ENCODE data around the gene LENG9. TPM values are rescaled to one million over a fixed set of nuclear protein-coding genes. Genes with fewer than 3 reads are reported as not detected.
A peak's percentile ranks its signal among the peaks of the same experiment; 100 is the strongest.

The LENG9 gene
- total and polyA plus RNA-seq, 2 of the 13 experiments (the other 11 are each of a cell fraction or from before 2014, with no cell fraction given), result 0.75 to 2.9 TPM

DNA sequence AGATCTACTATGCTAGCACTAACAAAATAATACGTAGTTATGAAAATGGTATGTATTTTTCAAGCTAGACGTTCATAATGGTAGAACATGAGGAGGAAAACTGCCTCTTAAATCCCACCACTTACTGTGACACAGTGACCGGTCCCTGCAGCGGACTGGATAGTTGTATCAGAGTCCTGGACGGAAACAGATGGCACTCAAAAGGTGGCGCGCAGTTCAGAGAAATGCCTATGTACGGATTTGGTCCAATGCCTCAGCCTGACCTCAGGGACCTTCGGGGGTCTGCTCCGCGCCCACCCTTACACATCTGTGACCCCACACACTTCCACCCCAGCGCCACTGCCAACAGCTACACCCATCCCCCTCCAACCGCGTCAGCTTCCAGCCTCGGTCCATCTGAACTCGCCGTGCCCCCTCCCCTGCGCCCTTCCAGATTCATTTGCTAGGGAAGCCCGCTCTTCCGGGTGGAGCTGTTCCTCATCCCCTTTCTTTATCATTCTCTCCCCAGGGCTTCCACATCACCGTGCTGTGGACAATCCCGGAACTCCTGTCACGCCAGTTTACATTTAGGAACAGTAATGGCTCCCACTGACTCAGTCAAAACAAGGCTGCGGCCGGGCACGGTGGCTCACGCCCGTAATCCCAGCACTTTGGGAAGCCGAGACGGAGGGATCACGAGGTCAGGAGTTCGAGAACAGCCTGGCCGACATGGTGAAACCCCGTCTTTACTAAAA lies 15.4 kb downstream of the LENG9 start (continued):
- TF ChIP-seq, protein P1, sequence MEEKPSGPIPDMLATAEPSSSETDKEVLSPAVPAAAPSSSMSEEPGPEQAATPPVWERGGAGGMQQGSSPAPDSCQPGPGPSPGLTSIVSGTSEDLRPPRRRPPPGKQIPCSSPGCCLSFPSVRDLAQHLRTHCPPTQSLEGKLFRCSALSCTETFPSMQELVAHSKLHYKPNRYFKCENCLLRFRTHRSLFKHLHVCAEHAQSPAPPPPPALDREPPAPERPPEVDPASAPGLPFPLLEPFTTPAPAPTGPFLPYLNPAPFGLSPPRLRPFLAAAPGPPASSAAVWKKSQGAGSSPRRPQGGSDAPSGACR (CRISPR knock-in tag; IDR thresholded peaks at IDR 0.05), result peak; percentile 18; the same call in 1 of the 2 replicates
- TF ChIP-seq MAF1 (CRISPR knock-in tag; IDR thresholded peaks at IDR 0.05; ENCODE audit: borderline replicate concordance), result 0 out of 2 replicates have a peak, but pooled peaks have one; percentile 22
- TF ChIP-seq KLF12 (CRISPR knock-in tag; IDR thresholded peaks at IDR 0.05; ENCODE audit: borderline replicate concordance), result no peak
- TF ChIP-seq, protein P2, sequence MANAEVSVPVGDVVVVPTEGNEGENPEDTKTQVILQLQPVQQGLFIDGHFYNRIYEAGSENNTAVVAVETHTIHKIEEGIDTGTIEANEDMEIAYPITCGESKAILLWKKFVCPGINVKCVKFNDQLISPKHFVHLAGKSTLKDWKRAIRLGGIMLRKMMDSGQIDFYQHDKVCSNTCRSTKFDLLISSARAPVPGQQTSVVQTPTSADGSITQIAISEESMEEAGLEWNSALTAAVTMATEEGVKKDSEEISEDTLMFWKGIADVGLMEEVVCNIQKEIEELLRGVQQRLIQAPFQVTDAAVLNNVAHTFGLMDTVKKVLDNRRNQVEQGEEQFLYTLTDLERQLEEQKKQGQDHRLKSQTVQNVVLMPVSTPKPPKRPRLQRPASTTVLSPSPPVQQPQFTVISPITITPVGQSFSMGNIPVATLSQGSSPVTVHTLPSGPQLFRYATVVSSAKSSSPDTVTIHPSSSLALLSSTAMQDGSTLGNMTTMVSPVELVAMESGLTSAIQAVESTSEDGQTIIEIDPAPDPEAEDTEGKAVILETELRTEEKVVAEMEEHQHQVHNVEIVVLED (CRISPR knock-in tag; IDR thresholded peaks at IDR 0.05; ENCODE audit: borderline replicate concordance), result no peak
- TF ChIP-seq SP1 (IDR thresholded peaks at IDR 0.05), result no peak
- TF ChIP-seq SP1 (CRISPR knock-in tag; IDR thresholded peaks at IDR 0.05), result no peak
- no peak for TF ChIP-seq ZNF572 (CRISPR knock-in tag; IDR thresholded peaks at IDR 0.05)
- no peak for TF ChIP-seq HCFC1 (IDR thresholded peaks at IDR 0.05; ENCODE audit: low read depth, low read length)
- TF ChIP-seq, protein P3, sequence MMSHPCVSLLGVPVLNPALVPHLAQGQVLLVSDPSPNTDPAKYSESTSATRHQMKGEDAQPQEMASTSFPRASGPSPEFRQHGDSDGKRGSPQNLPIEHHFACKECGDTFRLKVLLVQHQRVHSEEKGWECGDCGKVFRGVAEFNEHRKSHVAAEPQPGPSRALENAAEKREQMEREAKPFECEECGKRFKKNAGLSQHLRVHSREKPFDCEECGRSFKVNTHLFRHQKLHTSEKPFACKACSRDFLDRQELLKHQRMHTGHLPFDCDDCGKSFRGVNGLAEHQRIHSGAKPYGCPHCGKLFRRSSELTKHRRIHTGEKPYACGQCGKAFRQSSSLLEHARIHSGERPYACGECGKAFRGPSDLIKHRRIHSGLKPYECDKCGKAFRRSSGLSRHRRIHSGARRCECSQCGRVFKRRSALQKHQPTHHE (CRISPR knock-in tag; IDR thresholded peaks at IDR 0.05; ENCODE audit: borderline replicate concordance), result 0 out of 2 replicates have a peak, but pooled peaks have one; percentile 15
- peak; percentile 54 for TF ChIP-seq YY1 (IDR thresholded peaks at IDR 0.05; ENCODE audit: insufficient read depth, insufficient replicate concordance, low read depth, low read length)
- 0 out of 2 replicates have a peak, but pooled peaks have one; percentile 12 for TF ChIP-seq ZNF891 (CRISPR knock-in tag; IDR thresholded peaks at IDR 0.05)
- no peak for TF ChIP-seq FOXP1 (IDR thresholded peaks at IDR 0.05)
- TF ChIP-seq FOXP1 (CRISPR knock-in tag; IDR thresholded peaks at IDR 0.05), result 0 out of 2 replicates have a peak, but pooled peaks have one; percentile 5
- TF ChIP-seq CC2D1A (CRISPR knock-in tag; IDR thresholded peaks at IDR 0.05), result no peak
- TF ChIP-seq SIN3A (IDR thresholded peaks at IDR 0.05; ENCODE audit: borderline replicate concordance, low read depth, low read length), result 0 out of 2 replicates have a peak, but pooled peaks have one; percentile 14
- peak; percentile 60 for TF ChIP-seq ZNF274 (CRISPR knock-in tag; IDR thresholded peaks at IDR 0.05)
- TF ChIP-seq, protein P4, sequence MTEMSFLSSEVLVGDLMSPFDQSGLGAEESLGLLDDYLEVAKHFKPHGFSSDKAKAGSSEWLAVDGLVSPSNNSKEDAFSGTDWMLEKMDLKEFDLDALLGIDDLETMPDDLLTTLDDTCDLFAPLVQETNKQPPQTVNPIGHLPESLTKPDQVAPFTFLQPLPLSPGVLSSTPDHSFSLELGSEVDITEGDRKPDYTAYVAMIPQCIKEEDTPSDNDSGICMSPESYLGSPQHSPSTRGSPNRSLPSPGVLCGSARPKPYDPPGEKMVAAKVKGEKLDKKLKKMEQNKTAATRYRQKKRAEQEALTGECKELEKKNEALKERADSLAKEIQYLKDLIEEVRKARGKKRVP (CRISPR knock-in tag; IDR thresholded peaks at IDR 0.05), result no peak
- TF ChIP-seq ZNF850 (CRISPR knock-in tag; conservative IDR thresholded peaks at IDR 0.05), result no peak
- 0 out of 2 replicates have a peak, but pooled peaks have one; percentile 8 for TF ChIP-seq ZNF790 (CRISPR knock-in tag; IDR thresholded peaks at IDR 0.05; ENCODE audit: borderline replicate concordance)
- TF ChIP-seq, protein P5, sequence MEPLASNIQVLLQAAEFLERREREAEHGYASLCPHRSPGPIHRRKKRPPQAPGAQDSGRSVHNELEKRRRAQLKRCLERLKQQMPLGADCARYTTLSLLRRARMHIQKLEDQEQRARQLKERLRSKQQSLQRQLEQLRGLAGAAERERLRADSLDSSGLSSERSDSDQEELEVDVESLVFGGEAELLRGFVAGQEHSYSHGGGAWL (CRISPR knock-in tag; IDR thresholded peaks at IDR 0.05), result no peak; the same call in 1 of the 2 replicates
- TF ChIP-seq SALL1 (CRISPR knock-in tag; IDR thresholded peaks at IDR 0.05), result 0 out of 2 replicates have a peak, but pooled peaks have one; percentile 9
- no peak for TF ChIP-seq ZNF251 (CRISPR knock-in tag; IDR thresholded peaks at IDR 0.05)
- TF ChIP-seq POLR2A (IDR thresholded peaks at IDR 0.05; ENCODE audit: insufficient read depth in 1 of 2, low read depth in 2 of 2, low read length in 2 of 2), result peak in 1 of 2 experiments; percentile 28; a peak in 2 of 4 replicates
- no peak for TF ChIP-seq ZNF83 (CRISPR knock-in tag; IDR thresholded peaks at IDR 0.05; ENCODE audit: borderline replicate concordance)

Data from HepG2 (cell line).